ENCODE data around the gene ZNF518A. TPM values are rescaled to one million over a fixed set of nuclear protein-coding genes. Genes with fewer than 3 reads are reported as not detected.
"Not testable (repeated sequence)": the region's sequence is repeated elsewhere in the genome, so short reads cannot be mapped to it uniquely, and the experiment has no call there.

Gene ZNF518A
- total RNA-seq, 1 donor from 2014 or later: 14.3 TPM

GRCh38 chr10:96165726-96166125 is 35.6 kb downstream of the ZNF518A start:
- intact Hi-C loops (cut with micrococcal nuclease): no loop called here
- H3K36me3 Mint-ChIP-seq (ENCODE audit: low read depth): peaks cover 6% of the 10 kb centered on the region
- H3K4me1 Mint-ChIP-seq (ENCODE audit: low read depth): no peaks in the 10 kb centered on the region
- H3K27me3 Mint-ChIP-seq (ENCODE audit: insufficient read depth): peaks cover 3% of the 10 kb centered on the region
- H3K27ac Mint-ChIP-seq: no peak overlapping the region
- H3K4me3 Mint-ChIP-seq: no peak overlapping the region
- DNase-seq (ENCODE audit: low spot score): no peak
- H3K9me3 Mint-ChIP-seq: peaks cover 32% of the 10 kb centered on the region

GRCh38 chr10:96168546-96168945 is 38.4 kb downstream of the ZNF518A start:
- Mint-ChIP-seq H3K36me3 (ENCODE audit: low read depth) (peaks cover 6% of the 10 kb centered on the region), H3K4me3 (no peak overlapping the region), H3K27ac (no peak overlapping the region), H3K4me1 (ENCODE audit: low read depth) (no peaks in the 10 kb centered on the region), H3K9me3 (peaks cover 37% of the 10 kb centered on the region), H3K27me3 (ENCODE audit: insufficient read depth) (peaks cover 3% of the 10 kb centered on the region)
- DNase-seq (ENCODE audit: low spot score): no peak
- intact Hi-C loops (cut with micrococcal nuclease): no loop called here

- no peaks in the 10 kb centered on the region for H3K4me1 Mint-ChIP-seq (ENCODE audit: low read depth)
- H3K27ac Mint-ChIP-seq: no peak overlapping the region
- H3K4me3 Mint-ChIP-seq: no peak overlapping the region
- peaks cover 7% of the 10 kb centered on the region for H3K27me3 Mint-ChIP-seq (ENCODE audit: insufficient read depth)
- DNase-seq (ENCODE audit: low spot score): no peak
- peaks cover 6% of the 10 kb centered on the region for H3K36me3 Mint-ChIP-seq (ENCODE audit: low read depth)
- intact Hi-C loops (cut with micrococcal nuclease): no loop called here
- H3K9me3 Mint-ChIP-seq: peaks cover 37% of the 10 kb centered on the region
These were observed 40.1 kb downstream of the ZNF518A start for GRCh38 chr10:96170230-96170629.

GRCh38 chr10:96172666-96173065 is 42.6 kb downstream of the ZNF518A start:
- peaks cover 8% of the 10 kb centered on the region for H3K27me3 Mint-ChIP-seq (ENCODE audit: insufficient read depth)
- H3K27ac Mint-ChIP-seq: no peak overlapping the region
- no peak overlapping the region for H3K4me3 Mint-ChIP-seq
- no peak for DNase-seq (ENCODE audit: low spot score)
- H3K9me3 Mint-ChIP-seq: peaks cover 41% of the 10 kb centered on the region
- H3K36me3 Mint-ChIP-seq (ENCODE audit: low read depth): no peaks in the 10 kb centered on the region
- intact Hi-C loops (cut with micrococcal nuclease): no loop called here
- H3K4me1 Mint-ChIP-seq (ENCODE audit: low read depth): no peaks in the 10 kb centered on the region

- no peaks in the 10 kb centered on the region for H3K4me1 Mint-ChIP-seq (ENCODE audit: low read depth)
- no peak overlapping the region for H3K27ac Mint-ChIP-seq
- no peak for DNase-seq (ENCODE audit: low spot score)
- peaks cover 28% of the 10 kb centered on the region for H3K9me3 Mint-ChIP-seq
- intact Hi-C loops (cut with micrococcal nuclease): no loop called here
- H3K36me3 Mint-ChIP-seq (ENCODE audit: low read depth): no peaks in the 10 kb centered on the region
- peaks cover 24% of the 10 kb centered on the region for H3K27me3 Mint-ChIP-seq (ENCODE audit: insufficient read depth)
- H3K4me3 Mint-ChIP-seq: no peak overlapping the region
These were observed 46.9 kb downstream of the ZNF518A start for GRCh38 chr10:96176985-96177384.

GRCh38 chr10:96188421-96188820 is 58.3 kb downstream of the ZNF518A start:
- no peak for DNase-seq (ENCODE audit: low spot score)
- Mint-ChIP-seq H3K9me3 (peaks cover 11% of the 10 kb centered on the region), H3K36me3 (ENCODE audit: low read depth) (no peaks in the 10 kb centered on the region), H3K27ac (no peak overlapping the region), H3K27me3 (ENCODE audit: insufficient read depth) (peaks cover 2% of the 10 kb centered on the region), H3K4me1 (ENCODE audit: low read depth) (no peaks in the 10 kb centered on the region), H3K4me3 (no peak overlapping the region)
- intact Hi-C loops (cut with micrococcal nuclease): no loop called here

- Mint-ChIP-seq H3K4me1 (ENCODE audit: low read depth) (no peaks in the 10 kb centered on the region), H3K9me3 (peaks cover 6% of the 10 kb centered on the region), H3K4me3 (no peak overlapping the region), H3K36me3 (ENCODE audit: low read depth) (no peaks in the 10 kb centered on the region), H3K27me3 (ENCODE audit: insufficient read depth) (peaks cover 2% of the 10 kb centered on the region), H3K27ac (no peak overlapping the region)
- intact Hi-C loops (cut with micrococcal nuclease): no loop called here
- no peak for DNase-seq (ENCODE audit: low spot score)
These were observed 58.8 kb downstream of the ZNF518A start for GRCh38 chr10:96188916-96189315.

GRCh38 chr10:96189505-96189904 is 59.4 kb downstream of the ZNF518A start:
- not testable (repeated sequence) for H3K4me3 Mint-ChIP-seq; H3K27me3 Mint-ChIP-seq (ENCODE audit: insufficient read depth); H3K4me1 Mint-ChIP-seq (ENCODE audit: low read depth)

GRCh38 chr10:96201525-96201924 is 71.4 kb downstream of the ZNF518A start:
- H3K27me3 Mint-ChIP-seq (ENCODE audit: insufficient read depth): peaks cover 13% of the 10 kb centered on the region
- intact Hi-C loops (cut with micrococcal nuclease): no loop called here
- H3K36me3 Mint-ChIP-seq (ENCODE audit: low read depth): no peaks in the 10 kb centered on the region

More at GRCh38 chr10:96189505-96189904, 59.4 kb downstream of the ZNF518A start:
- H3K27ac Mint-ChIP-seq; intact Hi-C loops (cut with micrococcal nuclease); DNase-seq (ENCODE audit: low spot score); H3K9me3 Mint-ChIP-seq; H3K36me3 Mint-ChIP-seq (ENCODE audit: low read depth): not testable (repeated sequence)

GRCh38 chr10:96205580-96205979 is 75.5 kb downstream of the ZNF518A start:
- Mint-ChIP-seq H3K27ac (no peak overlapping the region), H3K9me3 (no peaks in the 10 kb centered on the region), H3K4me1 (ENCODE audit: low read depth) (no peaks in the 10 kb centered on the region), H3K36me3 (ENCODE audit: low read depth) (no peaks in the 10 kb centered on the region), H3K27me3 (ENCODE audit: insufficient read depth) (peaks cover 9% of the 10 kb centered on the region), H3K4me3 (no peak overlapping the region)
- intact Hi-C loops (cut with micrococcal nuclease): no loop called here
- no peak for DNase-seq (ENCODE audit: low spot score)

More at GRCh38 chr10:96201525-96201924, 71.4 kb downstream of the ZNF518A start:
- DNase-seq (ENCODE audit: low spot score): no peak
- H3K4me3 Mint-ChIP-seq: no peak overlapping the region
- no peaks in the 10 kb centered on the region for H3K4me1 Mint-ChIP-seq (ENCODE audit: low read depth)
- H3K27ac Mint-ChIP-seq: no peak overlapping the region
- H3K9me3 Mint-ChIP-seq: no peaks in the 10 kb centered on the region

GRCh38 chr10:96208271-96208670 is 78.2 kb downstream of the ZNF518A start:
- Mint-ChIP-seq H3K27ac (no peak overlapping the region), H3K4me3 (no peak overlapping the region), H3K4me1 (ENCODE audit: low read depth) (no peaks in the 10 kb centered on the region), H3K36me3 (ENCODE audit: low read depth) (no peaks in the 10 kb centered on the region), H3K9me3 (no peaks in the 10 kb centered on the region), H3K27me3 (ENCODE audit: insufficient read depth) (peaks cover 9% of the 10 kb centered on the region)
- intact Hi-C loops (cut with micrococcal nuclease): no loop called here
- no peak for DNase-seq (ENCODE audit: low spot score)

- Mint-ChIP-seq H3K9me3 (no peaks in the 10 kb centered on the region), H3K27ac (no peak overlapping the region), H3K4me1 (ENCODE audit: low read depth) (no peaks in the 10 kb centered on the region), H3K4me3 (no peak overlapping the region), H3K27me3 (ENCODE audit: insufficient read depth) (peaks cover 7% of the 10 kb centered on the region), H3K36me3 (ENCODE audit: low read depth) (no peaks in the 10 kb centered on the region)
- DNase-seq (ENCODE audit: low spot score): no peak
- intact Hi-C loops (cut with micrococcal nuclease): no loop called here
These were observed 78.8 kb downstream of the ZNF518A start for GRCh38 chr10:96208946-96209345.

- no peaks in the 10 kb centered on the region for H3K9me3 Mint-ChIP-seq
- H3K27ac Mint-ChIP-seq: no peak overlapping the region
- no peak for DNase-seq (ENCODE audit: low spot score)
- no peaks in the 10 kb centered on the region for H3K36me3 Mint-ChIP-seq (ENCODE audit: low read depth)
- H3K4me3 Mint-ChIP-seq: no peak overlapping the region
- no peaks in the 10 kb centered on the region for H3K4me1 Mint-ChIP-seq (ENCODE audit: low read depth)
- intact Hi-C loops (cut with micrococcal nuclease): no loop called here
- peaks cover 2% of the 10 kb centered on the region for H3K27me3 Mint-ChIP-seq (ENCODE audit: insufficient read depth)
These were observed 81.7 kb downstream of the ZNF518A start for GRCh38 chr10:96211764-96212163.

GRCh38 chr10:96212911-96213310 is 82.8 kb downstream of the ZNF518A start:
- Mint-ChIP-seq H3K4me3 (no peak overlapping the region), H3K27ac (no peak overlapping the region), H3K27me3 (ENCODE audit: insufficient read depth) (peaks cover 7% of the 10 kb centered on the region), H3K4me1 (ENCODE audit: low read depth) (no peaks in the 10 kb centered on the region), H3K9me3 (no peaks in the 10 kb centered on the region), H3K36me3 (ENCODE audit: low read depth) (no peaks in the 10 kb centered on the region)
- intact Hi-C loops (cut with micrococcal nuclease): no loop called here
- DNase-seq (ENCODE audit: low spot score): no peak
